DMS153 (cell line): ENCODE data around the gene RPSA.
"Not testable (repeated sequence)": the region's sequence is repeated elsewhere in the genome, so short reads cannot be mapped to it uniquely, and the experiment has no call there.

Experiments
- DNase-seq: peaks from one replicate; lab custom pipeline; 2025; lab: John Stamatoyannopoulos, UW

Gene RPSA

GRCh38 chr3:39454591-39455217, 48.2 kb downstream of the RPSA start:
- DNase-seq: no peak

- no peak for DNase-seq
Observed at GRCh38 chr3:39456159-39456558, 49.6 kb downstream of the RPSA start.

- no peak for DNase-seq
Observed at GRCh38 chr3:39457361-39457760, 50.8 kb downstream of the RPSA start.

GRCh38 chr3:39458579-39458978, 52.1 kb downstream of the RPSA start:
- not testable (repeated sequence) for DNase-seq

GRCh38 chr3:39460677-39461076, 54.2 kb downstream of the RPSA start:
- no peak for DNase-seq
